H9 (cell line): ENCODE data around the gene GPR161. TPM values are rescaled to one million over a fixed set of nuclear protein-coding genes. Genes with fewer than 3 reads are reported as not detected.

Experiments used
- DNase-seq: peaks from one replicate; pipeline ENCODE4 v3.0.0-alpha.2; 2017
- H2AFZ ChIP-seq: one replicate; pipeline ENCODE4 v1.6.1; 2013; ENCODE audit warnings: mild to moderate bottlenecking, low read length, control low read depth, moderate library complexity
- H2AK5ac ChIP-seq: 2 replicates; pipeline ENCODE4 v1.6.1; 2013; ENCODE audit warnings: low read length, control low read depth, mixed read lengths; ENCODE audit not compliant: insufficient read length
- H2BK120ac ChIP-seq: one replicate; pipeline ENCODE4 v1.6.1; 2013; ENCODE audit warnings: low read depth, mild to moderate bottlenecking, low read length, control low read depth, inconsistent platforms; ENCODE audit not compliant: poor library complexity, severe bottlenecking
- H2BK12ac ChIP-seq: 2 replicates; pipeline ENCODE4 v1.6.1; 2013; ENCODE audit warnings: low read length, control low read depth, mixed read lengths, low read depth; ENCODE audit not compliant: insufficient read length
- H2BK15ac ChIP-seq: 2 replicates; pipeline ENCODE4 v1.6.1; 2013; ENCODE audit warnings: low read depth, low read length, control low read depth
- H2BK20ac ChIP-seq: one replicate; pipeline ENCODE4 v1.6.1; 2013; ENCODE audit warnings: low read depth, mild to moderate bottlenecking, low read length, control low read depth, inconsistent platforms; ENCODE audit not compliant: poor library complexity, severe bottlenecking
- H2BK5ac ChIP-seq: 2 replicates; pipeline ENCODE4 v1.6.1; 2013; ENCODE audit warnings: low read length, control low read depth, mixed read lengths; ENCODE audit not compliant: insufficient read length
- H3K14ac ChIP-seq: 2 replicates; pipeline ENCODE4 v1.6.1; 2013; ENCODE audit warnings: low read length, control low read depth; ENCODE audit not compliant: insufficient read depth
- H3K18ac ChIP-seq: 2 replicates; pipeline ENCODE4 v1.6.1; 2013; ENCODE audit warnings: low read depth, mild to moderate bottlenecking, mixed read lengths, low read length, control low read depth; ENCODE audit not compliant: insufficient read length
- H3K23ac ChIP-seq: 2 replicates; pipeline ENCODE4 v1.6.1; 2013; ENCODE audit warnings: low read length, control low read depth, mixed read lengths, low read depth; ENCODE audit not compliant: insufficient read length
- H3K23me2 ChIP-seq: 2 replicates; pipeline ENCODE4 v1.6.1; 2013; ENCODE audit warnings: low read depth, mild to moderate bottlenecking, mixed read lengths, low read length, control low read depth; ENCODE audit not compliant: insufficient read length, poor library complexity, severe bottlenecking
- H3K27ac ChIP-seq: 2 replicates; pipeline ENCODE4 v1.5.1; 2013; ENCODE audit warnings: low read length, control low read depth, mixed read lengths, low read depth; ENCODE audit not compliant: insufficient read length
- H3K27me3 ChIP-seq: 2 replicates; pipeline ENCODE4 v1.6.1; 2013; ENCODE audit warnings: low read length, control low read depth, inconsistent platforms; ENCODE audit not compliant: insufficient read depth
- H3K4ac ChIP-seq: 2 replicates; pipeline ENCODE4 v1.6.1; 2013; ENCODE audit warnings: low read depth, mild to moderate bottlenecking, control low read depth, inconsistent platforms, low read length, moderate library complexity
- H3K4me1 ChIP-seq: 2 replicates; pipeline ENCODE4 v1.6.1; 2013; ENCODE audit warnings: low read length, control low read depth, inconsistent platforms; ENCODE audit not compliant: insufficient read depth
- H3K4me2 ChIP-seq: 2 replicates; pipeline ENCODE4 v1.6.1; 2013; ENCODE audit warnings: low read length, control low read depth, mixed read lengths; ENCODE audit not compliant: insufficient read length, insufficient read depth
- H3K56ac ChIP-seq: 2 replicates; pipeline ENCODE4 v1.6.1; 2013; ENCODE audit warnings: low read depth, mild to moderate bottlenecking, mixed read lengths, low read length, control low read depth; ENCODE audit not compliant: insufficient read length
- H3K79me1 ChIP-seq: 2 replicates; pipeline ENCODE4 v1.6.1; 2013; ENCODE audit warnings: low read depth, mild to moderate bottlenecking, moderate library complexity, low read length, control low read depth, inconsistent platforms; ENCODE audit not compliant: insufficient read depth, poor library complexity, severe bottlenecking
- H3K79me2 ChIP-seq: 2 replicates; pipeline ENCODE4 v1.6.1; 2013; ENCODE audit warnings: low read length, control low read depth, inconsistent platforms; ENCODE audit not compliant: insufficient read depth
- H3K9ac ChIP-seq: 2 replicates; pipeline ENCODE4 v1.6.1; 2013; ENCODE audit warnings: low read length, control low read depth, mixed read lengths; ENCODE audit not compliant: insufficient read length; ENCODE audit errors: extremely low read depth
- H3K9me3 ChIP-seq: one replicate; pipeline ENCODE4 v1.6.1; 2013; ENCODE audit warnings: low read depth, low read length, inconsistent platforms; ENCODE audit not compliant: control insufficient read depth
- H3T11ph ChIP-seq: one replicate; pipeline ENCODE4 v1.6.1; 2013; ENCODE audit warnings: mild to moderate bottlenecking, low read length, control low read depth, inconsistent platforms
- H4K20me1 ChIP-seq: one replicate; pipeline ENCODE4 v1.6.1; 2013; ENCODE audit not compliant: control insufficient read depth, insufficient read length, insufficient read depth
- H4K5ac ChIP-seq: 2 replicates; pipeline ENCODE4 v1.6.1; 2013; ENCODE audit warnings: low read depth, mild to moderate bottlenecking, mixed read lengths, low read length, control low read depth; ENCODE audit not compliant: insufficient read length
- H4K8ac ChIP-seq: replicated peaks from 2 replicates; pipeline ENCODE4 v1.6.1; 2013; ENCODE audit warnings: low read length, control low read depth, mixed read lengths, low read depth; ENCODE audit not compliant: insufficient read length
- H4K91ac ChIP-seq: 2 replicates; pipeline ENCODE4 v1.6.1; 2013; ENCODE audit warnings: low read depth, mild to moderate bottlenecking, moderate library complexity, mixed read lengths, low read length, control low read depth; ENCODE audit not compliant: insufficient read length
- H3K27ac Mint-ChIP-seq, 3 experiments: 2 replicates in 2 of 3; 3 replicates in 1 of 3; pipeline ENCODE4 v1.8.0; 2020 to 2021; ENCODE audit warnings: mixed read lengths in 3 of 3, mild to moderate bottlenecking in 1 of 3, moderate library complexity in 1 of 3
- H3K27me3 Mint-ChIP-seq: 2 replicates; pipeline ENCODE4 v1.8.0; 2021; ENCODE audit warnings: low read depth, mild to moderate bottlenecking, moderate library complexity, mixed read lengths
- H3K36me3 Mint-ChIP-seq, 3 experiments: 2 replicates in 2 of 3; 3 replicates in 1 of 3; pipeline ENCODE4 v1.8.0; 2020 to 2021; ENCODE audit warnings: low read depth in 3 of 3, mixed read lengths in 3 of 3; ENCODE audit not compliant: insufficient read depth in 1 of 3
- H3K4me1 Mint-ChIP-seq, 2 experiments: 2 replicates each; pipeline ENCODE4 v1.8.0; 2020; ENCODE audit warnings: mixed read lengths in 2 of 2
- H3K4me3 Mint-ChIP-seq, 2 experiments: 2 replicates in 1 of 2; 3 replicates in 1 of 2; pipeline ENCODE4 v1.8.0; 2020 to 2021; ENCODE audit warnings: mild to moderate bottlenecking in 2 of 2, mixed read lengths in 2 of 2, moderate library complexity in 1 of 2
- H3K9me3 Mint-ChIP-seq, 2 experiments: 2 replicates in 1 of 2; 3 replicates in 1 of 2; pipeline ENCODE4 v1.8.0; 2020; ENCODE audit warnings: mild to moderate bottlenecking in 2 of 2, mixed read lengths in 2 of 2, moderate library complexity in 1 of 2
- CTCF ChIP-seq: fragments of 200-600 bp; sonication (generic); conservative IDR thresholded peaks from 3 replicates; pipeline ENCODE4 v1.8.0; 2021; ENCODE audit warnings: antibody characterized with exemption, mild to moderate bottlenecking
- WGBS: extraction: QIAGEN DNeasy Blood & Tissue Kit; methylation state at CpG from one replicate; pipeline ENCODE4 v1.1.7; 2013; ENCODE audit warnings: missing lambda C conversion rate, low lambda C conversion rate, mixed read lengths; ENCODE audit not compliant: insufficient read length; ENCODE audit errors: extremely low coverage; 5-methylcytosine and 5-hydroxymethylcytosine counted together
- total RNA-seq: library from RNA; stranded (reverse); gene quantifications from 2 replicates; pipeline ENCODE4 v1.2.1, GENCODE V29; 2021

The GPR161 gene
- total RNA-seq, 1 experiment from 2014 or later, result 10.6 TPM

- Histone ChIP-seq H2BK120ac (no peak overlapping the region), H3K4me2 (no peak overlapping the region), H3K4me1 (no peaks in the 10 kb centered on the region), H3K27me3 (no peaks in the 10 kb centered on the region), H3K23me2 (no peaks in the 10 kb centered on the region), H3K23ac (no peak overlapping the region), H4K20me1 (no peaks in the 10 kb centered on the region), H2AFZ (no peak overlapping the region), H2AK5ac (no peak overlapping the region), H3K56ac (no peak overlapping the region), H3T11ph (no peak overlapping the region), H4K91ac (no peak overlapping the region), H3K9ac (no peak overlapping the region), H4K5ac (no peak overlapping the region), H3K79me2 (no peaks in the 10 kb centered on the region), H2BK5ac (no peak overlapping the region), H2BK15ac (no peak overlapping the region), H3K14ac (no peak overlapping the region), H3K27ac (no peak overlapping the region), H3K18ac (no peak overlapping the region), H2BK20ac (no peak overlapping the region), H3K79me1 (no peaks in the 10 kb centered on the region), H4K8ac (no peak overlapping the region), H2BK12ac (no peak overlapping the region), H3K4ac (no peak overlapping the region), H3K9me3 (no peaks in the 10 kb centered on the region)
- Mint-ChIP-seq H3K4me1 (peaks cover 3 to 4% of the 10 kb centered on the region in 2 experiments; a peak in 3 of 4 replicates), H3K27me3 (no peaks in the 10 kb centered on the region), H3K36me3 (peaks cover 4 to 32% (median 7%) of the 10 kb centered on the region in 3 experiments; a peak in 6 of 7 replicates), H3K9me3 (no peaks in the 10 kb centered on the region), H3K27ac (no peak overlapping the region), H3K4me3 (no peak overlapping the region)
- no peak for TF ChIP-seq CTCF
- WGBS, result no CpG with 5 or more reads among the region's 8 CpGs
- no peak for DNase-seq
Measured at GRCh38 chr1:168101336-168101735, 35.4 kb downstream of the GPR161 start.
